ENCODE measurements around the gene FSCN2. TPM values are rescaled to one million over a fixed set of nuclear protein-coding genes. Genes with fewer than 3 reads are reported as not detected.

FSCN2 gene
- total and polyA plus RNA-seq, 11 donors: 0.22 to 0.72 (median 0.38) TPM; not detected in 3

GRCh38 chr17:81511554-81511803, 16.7 kb upstream of the FSCN2 start:
- WGBS, 4 donors: 0 to 2% (median 1%) methylated on average over 9 of the region's 9 CpGs
- peaks cover 0 to 4% (median 0%) of the 10 kb centered on the region in 12 donors for H3K9me3 ChIP-seq
- H3K27me3 ChIP-seq: no peaks in the 10 kb centered on the region
- TF ChIP-seq, protein P1, sequence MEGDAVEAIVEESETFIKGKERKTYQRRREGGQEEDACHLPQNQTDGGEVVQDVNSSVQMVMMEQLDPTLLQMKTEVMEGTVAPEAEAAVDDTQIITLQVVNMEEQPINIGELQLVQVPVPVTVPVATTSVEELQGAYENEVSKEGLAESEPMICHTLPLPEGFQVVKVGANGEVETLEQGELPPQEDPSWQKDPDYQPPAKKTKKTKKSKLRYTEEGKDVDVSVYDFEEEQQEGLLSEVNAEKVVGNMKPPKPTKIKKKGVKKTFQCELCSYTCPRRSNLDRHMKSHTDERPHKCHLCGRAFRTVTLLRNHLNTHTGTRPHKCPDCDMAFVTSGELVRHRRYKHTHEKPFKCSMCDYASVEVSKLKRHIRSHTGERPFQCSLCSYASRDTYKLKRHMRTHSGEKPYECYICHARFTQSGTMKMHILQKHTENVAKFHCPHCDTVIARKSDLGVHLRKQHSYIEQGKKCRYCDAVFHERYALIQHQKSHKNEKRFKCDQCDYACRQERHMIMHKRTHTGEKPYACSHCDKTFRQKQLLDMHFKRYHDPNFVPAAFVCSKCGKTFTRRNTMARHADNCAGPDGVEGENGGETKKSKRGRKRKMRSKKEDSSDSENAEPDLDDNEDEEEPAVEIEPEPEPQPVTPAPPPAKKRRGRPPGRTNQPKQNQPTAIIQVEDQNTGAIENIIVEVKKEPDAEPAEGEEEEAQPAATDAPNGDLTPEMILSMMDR (IDR thresholded peaks at IDR 0.05): no peak
- TF ChIP-seq POLR2A (IDR thresholded peaks at IDR 0.05): no peak
- ATAC-seq (no peak), DNase-seq (no peak)
- peak overlapping the region; percentile 81 to 99 (median 94) for H3K4me3 ChIP-seq
- peaks cover 18 to 44% (median 37%) of the 10 kb centered on the region in 9 donors for H3K36me3 ChIP-seq
- intact Hi-C loops (cut with DNase I): loop anchor here in 5 of 10 donors (2.0 to 10.0 kb wide), 7 partner anchors 41 to 353 kb away; partner anchors contain the start of genes BAHCC1 (in 2 of the 5), FAAP100 (in 1 of the 5) and P4HB (in 1 of the 5)
- H3K27ac ChIP-seq: peak overlapping the region; percentile 96 to 100 (median 100)
- peaks cover 2 to 45% (median 26%) of the 10 kb centered on the region in 12 donors for H3K4me1 ChIP-seq

DNA sequence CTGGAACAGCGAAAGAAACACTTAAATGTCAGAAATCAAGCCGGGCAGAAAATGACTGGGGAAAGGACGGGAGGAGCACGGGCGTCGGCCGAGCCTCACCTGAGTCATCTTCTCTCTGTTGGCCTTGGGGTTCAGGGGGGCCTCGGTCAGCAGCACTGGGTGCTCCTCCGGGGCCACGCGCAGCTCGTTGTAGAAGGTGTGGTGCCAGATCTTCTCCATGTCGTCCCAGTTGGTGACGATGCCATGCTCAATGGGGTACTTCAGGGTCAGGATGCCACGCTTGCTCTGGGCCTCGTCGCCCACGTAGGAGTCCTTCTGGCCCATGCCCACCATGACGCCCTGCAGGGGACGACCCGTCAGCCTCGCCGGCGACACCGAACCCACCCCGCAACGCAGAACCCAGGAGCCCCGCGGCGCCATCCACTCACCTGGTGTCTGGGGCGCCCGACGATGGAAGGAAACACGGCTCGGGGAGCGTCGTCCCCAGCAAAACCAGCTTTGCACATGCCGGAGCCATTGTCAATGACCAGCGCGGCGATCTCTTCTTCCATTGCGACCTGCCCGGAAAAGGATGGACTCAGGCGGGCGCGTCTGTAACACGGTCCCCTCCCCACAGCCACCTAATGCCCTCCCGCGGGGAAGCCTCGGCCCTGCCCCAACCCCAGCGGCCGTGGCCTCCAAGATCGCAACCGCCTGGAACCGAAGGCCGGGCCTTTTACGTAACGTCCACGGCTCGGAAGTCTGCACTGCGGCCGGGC, 16.2 kb upstream of the FSCN2 start:
- Histone ChIP-seq H3K36me3 (peaks cover 18 to 44% (median 37%) of the 10 kb centered on the region in 9 donors), H3K9me3 (peaks cover 0 to 4% (median 0%) of the 10 kb centered on the region in 12 donors), H3K27me3 (no peaks in the 10 kb centered on the region), H3K27ac (peak overlapping the region; percentile 96 to 100 (median 100)), H3K4me3 (peak overlapping the region; percentile 81 to 99 (median 94)), H3K4me1 (peaks cover 5 to 50% (median 31%) of the 10 kb centered on the region in 12 donors)
- ATAC-seq: peak in 1 of 4 donors; percentile 1
- 0 to 1% (median 0%) methylated on average over 28 to 62 of the region's 62 CpGs for WGBS, 4 donors
- no peak for TF ChIP-seq POLR2A (IDR thresholded peaks at IDR 0.05)
- TF ChIP-seq, protein P1 (IDR thresholded peaks at IDR 0.05): no peak
- intact Hi-C loops (cut with DNase I): loop anchor here in 6 of 10 donors (2.0 to 10.0 kb wide), 8 partner anchors 27 to 353 kb away; partner anchors contain the start of genes BAHCC1 (in 2 of the 6), FAAP100 (in 1 of the 6) and P4HB (in 1 of the 6)
- DNase-seq: peak in 2 of 5 donors; percentile 61 to 82

DNA sequence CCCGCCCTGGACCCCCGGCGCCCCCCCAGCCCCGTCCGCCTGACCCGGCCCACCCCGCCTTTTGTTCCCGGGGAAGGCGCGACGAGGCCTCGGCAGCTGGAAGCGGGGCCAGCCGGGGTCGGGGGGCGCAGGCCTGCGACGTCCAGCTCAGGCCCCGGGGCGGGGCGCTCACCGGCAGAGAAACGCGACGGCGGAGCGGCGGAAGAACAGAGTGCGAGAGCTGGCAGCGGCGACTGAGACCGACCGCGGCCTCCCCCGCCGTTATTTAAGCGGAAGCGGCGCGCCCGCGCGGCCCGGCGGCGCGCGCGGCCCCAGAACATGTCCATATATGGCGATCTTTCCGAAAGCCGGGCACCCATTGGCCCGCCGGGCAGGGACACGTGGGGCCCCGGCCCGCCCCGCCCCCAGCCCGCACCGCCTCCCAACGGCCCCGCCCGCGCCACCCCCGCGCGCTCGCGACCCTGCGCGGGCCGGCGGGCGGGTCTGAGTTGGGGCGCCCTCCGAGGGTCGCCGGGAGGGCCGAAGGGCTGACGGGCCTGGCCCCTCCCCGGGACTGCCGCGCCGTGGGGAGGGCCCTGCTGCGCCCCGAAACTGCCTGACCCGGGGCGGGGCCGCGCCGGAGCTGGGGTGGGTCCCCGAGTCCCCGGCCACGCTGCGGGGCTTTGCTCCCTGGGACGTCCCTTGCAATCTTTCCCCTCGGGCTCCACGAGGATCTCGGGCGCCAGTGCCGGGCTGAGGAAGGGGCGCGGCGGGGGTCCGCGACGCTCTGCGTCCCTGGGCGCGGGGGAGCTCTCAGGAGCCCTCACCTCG, 15.4 kb upstream of the FSCN2 start, which contains the start of gene ACTG1:
Gene ACTG1, minus strand, starts transcription at position 238 of the 810 bp plus-strand sequence. CDS start 445 bp downstream, outside the sequence.
- Histone ChIP-seq H3K27ac (peak within 1 kb of the TSS; percentile 96 to 100 (median 100)), H3K4me3 (peak within 1 kb of the TSS; percentile 81 to 99 (median 94)), H3K9me3 (peaks cover 0 to 4% (median 0%) of the 10 kb centered on the region in 12 donors), H3K36me3 (peaks cover 18 to 43% (median 37%) of the 10 kb centered on the region in 9 donors), H3K4me1 (peaks cover 6 to 58% (median 39%) of the 10 kb centered on the region in 12 donors), H3K27me3 (no peaks in the 10 kb centered on the region)
- ATAC-seq (peak; percentile 61 to 77 (median 66)), DNase-seq (peak; percentile 94 to 96 (median 95))
- intact Hi-C loops (cut with DNase I): loop anchor here in 5 of 10 donors (2.0 to 10.0 kb wide), 7 partner anchors 28 to 352 kb away; partner anchors contain the start of genes BAHCC1 (in 2 of the 5), FAAP100 (in 1 of the 5) and P4HB (in 1 of the 5)
- WGBS, 4 donors: 0 to 1% (median 0%) methylated on average over 28 to 111 of the region's 111 CpGs
- TF ChIP-seq, protein P1 (IDR thresholded peaks at IDR 0.05): no peak
- peak; percentile 83 to 94 for TF ChIP-seq POLR2A (IDR thresholded peaks at IDR 0.05)
